Naive thymus-derived CD4-positive, alpha-beta T cell (primary cell): Measurements from ENCODE around the gene RBFOX1. TPM values are rescaled to one million over a fixed set of nuclear protein-coding genes. Genes with fewer than 3 reads are reported as not detected.

Source experiments
- ATAC-seq: fragments of 150-1000 bp; cut with Tn5 transposase; 2 replicates; pipeline ENCODE4 v1.10.0; 2021; ENCODE audit warnings: mild to moderate bottlenecking, moderate library complexity
- CTCF ChIA-PET: fragments of 350-600 bp; sonication (Branson Sonifier 250); formaldehyde crosslinking; loops from one replicate; lab custom pipeline; 2021; ENCODE audit warnings: antibody characterized with exemption; lab: Charles Lee
- POLR2A ChIA-PET: fragments of 350-600 bp; sonication (Branson Sonifier 250); formaldehyde crosslinking; loops from one replicate; lab custom pipeline; 2021; ENCODE audit warnings: antibody characterized with exemption, inconsistent platforms; lab: Charles Lee
- DNase-seq, 9 donors: peaks; one replicate each; pipeline versions ENCODE4 v3.0.0 to v3.0.0-alpha.2; 2020 to 2022; ENCODE audit warnings: mixed read lengths in 1 of 9
- H3K27ac ChIP-seq: one replicate; pipeline ENCODE4 v1.7.0; 2013; ENCODE audit warnings: mild to moderate bottlenecking, low read depth, low read length, moderate library complexity
- H3K27me3 ChIP-seq, 2 donors: one replicate each; pipeline ENCODE4 v1.7.0; 2013; ENCODE audit warnings: low read length in 2 of 2, mild to moderate bottlenecking in 2 of 2, moderate library complexity in 2 of 2; ENCODE audit not compliant: control insufficient read depth in 2 of 2, insufficient read depth in 2 of 2
- H3K36me3 ChIP-seq, 3 experiments: 1 replicate in 2 of 3; 2 replicates in 1 of 3; pipeline ENCODE4 v1.7.0; 2013; ENCODE audit warnings: low read length in 3 of 3, mild to moderate bottlenecking in 3 of 3, moderate library complexity in 1 of 3; ENCODE audit not compliant: insufficient read depth in 3 of 3, control insufficient read depth in 2 of 3
- H3K4me1 ChIP-seq, 2 donors: one replicate each; pipeline ENCODE4 v1.7.0; 2013; ENCODE audit warnings: low read length in 2 of 2, mild to moderate bottlenecking in 2 of 2, moderate library complexity in 1 of 2; ENCODE audit not compliant: control insufficient read depth in 2 of 2, insufficient read depth in 2 of 2
- H3K4me3 ChIP-seq: 2 replicates; pipeline ENCODE4 v1.7.0; 2013; ENCODE audit warnings: mild to moderate bottlenecking, low read length
- H3K9me3 ChIP-seq, 3 experiments: 1 replicate in 2 of 3; 2 replicates in 1 of 3; pipeline ENCODE4 v1.7.0; 2013; ENCODE audit warnings: low read length in 3 of 3; ENCODE audit not compliant: control insufficient read depth in 2 of 3
- H3K27ac Mint-ChIP-seq, 9 donors: one replicate each; pipeline ENCODE4 v1.8.0; 2020 to 2022; ENCODE audit warnings: mixed read lengths in 9 of 9, mild to moderate bottlenecking in 8 of 9, moderate library complexity in 5 of 9, inconsistent platforms in 2 of 9
- H3K27me3 Mint-ChIP-seq, 5 donors: one replicate each; pipeline ENCODE4 v1.8.0; 2021 to 2022; ENCODE audit warnings: mixed read lengths in 5 of 5, mild to moderate bottlenecking in 1 of 5
- H3K36me3 Mint-ChIP-seq, 5 donors: one replicate each; pipeline ENCODE4 v1.8.0; 2020 to 2022; ENCODE audit warnings: mixed read lengths in 5 of 5, mild to moderate bottlenecking in 3 of 5, inconsistent platforms in 1 of 5
- H3K4me1 Mint-ChIP-seq, 7 donors: one replicate each; pipeline ENCODE4 v1.8.0; 2020 to 2022; ENCODE audit warnings: mixed read lengths in 7 of 7, mild to moderate bottlenecking in 3 of 7, inconsistent platforms in 1 of 7
- H3K4me3 Mint-ChIP-seq, 10 donors: one replicate each; pipeline ENCODE4 v1.8.0; 2020 to 2022; ENCODE audit warnings: mild to moderate bottlenecking in 10 of 10, mixed read lengths in 10 of 10, moderate library complexity in 6 of 10, inconsistent platforms in 2 of 10
- H3K9me3 Mint-ChIP-seq, 11 donors: one replicate each; pipeline ENCODE4 v1.8.0; 2020 to 2022; ENCODE audit warnings: mixed read lengths in 11 of 11, mild to moderate bottlenecking in 4 of 11, inconsistent platforms in 1 of 11, moderate library complexity in 1 of 11
- intact Hi-C, 2 donors: fragments of 100-400 bp; cut with micrococcal nuclease; formaldehyde crosslinking; loops; one replicate each; pipeline ENCODE4 v1.15.1; 2023
- polyA plus RNA-seq, 2 donors: library from polyadenylated mRNA; unstranded; fragments of 300-500 nt; fragmentation: Illumina TruSeq; gene quantifications; one replicate each; pipeline ENCODE4 v1.2.3, GENCODE V29; 2021
- total RNA-seq, 6 experiments: library from RNA in 5 of 6; stranded (reverse) in 5 of 6; gene quantifications; 1 replicate in 5 of 6; 2 replicates in 1 of 6; pipeline ENCODE4 v1.2.3 and lab custom pipeline; 2021 to 2026

Gene RBFOX1
- total and polyA plus RNA-seq, 7 experiments from 2014 or later: not detected

- H3K27ac ChIP-seq: no peak overlapping the region
- H3K36me3 Mint-ChIP-seq: no peaks in the 10 kb centered on the region
- H3K4me3 ChIP-seq: no peak overlapping the region
- POLR2A ChIA-PET: no interaction called here
- H3K4me3 Mint-ChIP-seq: no peak overlapping the region
- CTCF ChIA-PET: no interaction called here
- H3K27me3 ChIP-seq: no peaks in the 10 kb centered on the region
- no peaks in the 10 kb centered on the region for H3K27me3 Mint-ChIP-seq
- ATAC-seq (no peak), DNase-seq (no peak)
- no peaks in the 10 kb centered on the region for H3K36me3 ChIP-seq
- H3K9me3 Mint-ChIP-seq: peaks cover 4 to 34% (median 10%) of the 10 kb centered on the region in 11 donors
- H3K4me1 ChIP-seq: no peaks in the 10 kb centered on the region
- no peaks in the 10 kb centered on the region for H3K4me1 Mint-ChIP-seq
- intact Hi-C loops: no loop called here
- no peaks in the 10 kb centered on the region for H3K9me3 ChIP-seq
- no peak overlapping the region for H3K27ac Mint-ChIP-seq
Measured at GRCh38 chr16:7584561-7584960, 251.9 kb downstream of the RBFOX1 start.

- H3K27ac ChIP-seq: no peak overlapping the region
- intact Hi-C loops: no loop called here
- no peaks in the 10 kb centered on the region for H3K4me1 ChIP-seq
- DNase-seq: no peak
- H3K36me3 ChIP-seq: no peaks in the 10 kb centered on the region
- POLR2A ChIA-PET: no interaction called here
- H3K4me1 Mint-ChIP-seq: no peaks in the 10 kb centered on the region
- H3K36me3 Mint-ChIP-seq: no peaks in the 10 kb centered on the region
- CTCF ChIA-PET: no interaction called here
- H3K9me3 ChIP-seq: no peaks in the 10 kb centered on the region
- H3K9me3 Mint-ChIP-seq: peaks cover 2 to 28% (median 8%) of the 10 kb centered on the region in 11 donors
- no peak for ATAC-seq
- H3K27ac Mint-ChIP-seq: no peak overlapping the region
- H3K4me3 Mint-ChIP-seq: no peak overlapping the region
- H3K4me3 ChIP-seq: no peak overlapping the region
- no peaks in the 10 kb centered on the region for H3K27me3 ChIP-seq
- no peaks in the 10 kb centered on the region for H3K27me3 Mint-ChIP-seq
Measured at GRCh38 chr16:7585705-7586104, 253.1 kb downstream of the RBFOX1 start.

GRCh38 chr16:7590934-7591333 is 258.3 kb downstream of the RBFOX1 start:
- no peaks in the 10 kb centered on the region for H3K9me3 ChIP-seq
- DNase-seq (no peak), ATAC-seq (no peak)
- no peaks in the 10 kb centered on the region for H3K36me3 ChIP-seq
- intact Hi-C loops: no loop called here
- no peaks in the 10 kb centered on the region for H3K36me3 Mint-ChIP-seq
- H3K4me1 Mint-ChIP-seq: no peaks in the 10 kb centered on the region
- H3K4me3 ChIP-seq: no peak overlapping the region
- H3K27me3 Mint-ChIP-seq: no peaks in the 10 kb centered on the region
- ChIA-PET POLR2A (no interaction called here), CTCF (no interaction called here)
- H3K27me3 ChIP-seq: no peaks in the 10 kb centered on the region
- H3K27ac ChIP-seq: no peak overlapping the region
- no peak overlapping the region for H3K4me3 Mint-ChIP-seq
- no peaks in the 10 kb centered on the region for H3K4me1 ChIP-seq
- H3K9me3 Mint-ChIP-seq: peaks cover 0 to 11% (median 6%) of the 10 kb centered on the region in 11 donors
- no peak overlapping the region for H3K27ac Mint-ChIP-seq

GRCh38 chr16:7596308-7596707 is 263.7 kb downstream of the RBFOX1 start:
- no peak overlapping the region for H3K4me3 ChIP-seq
- H3K27ac Mint-ChIP-seq: no peak overlapping the region
- no peak overlapping the region for H3K27ac ChIP-seq
- no peaks in the 10 kb centered on the region for H3K27me3 ChIP-seq
- ATAC-seq: no peak
- no peaks in the 10 kb centered on the region for H3K27me3 Mint-ChIP-seq
- CTCF ChIA-PET: no interaction called here
- no peak for DNase-seq
- H3K4me1 ChIP-seq: no peaks in the 10 kb centered on the region
- intact Hi-C loops: no loop called here
- no peaks in the 10 kb centered on the region for H3K36me3 Mint-ChIP-seq
- no peak overlapping the region for H3K4me3 Mint-ChIP-seq
- peaks cover 1 to 18% (median 6%) of the 10 kb centered on the region in 11 donors for H3K9me3 Mint-ChIP-seq
- no peaks in the 10 kb centered on the region for H3K36me3 ChIP-seq
- H3K4me1 Mint-ChIP-seq: no peaks in the 10 kb centered on the region
- no peaks in the 10 kb centered on the region for H3K9me3 ChIP-seq
- POLR2A ChIA-PET: no interaction called here

GRCh38 chr16:7597677-7598076 is 265.0 kb downstream of the RBFOX1 start:
- peaks cover 1 to 18% (median 6%) of the 10 kb centered on the region in 11 donors for H3K9me3 Mint-ChIP-seq
- Histone ChIP-seq H3K27me3 (no peaks in the 10 kb centered on the region), H3K9me3 (no peaks in the 10 kb centered on the region), H3K36me3 (no peaks in the 10 kb centered on the region), H3K4me3 (no peak overlapping the region), H3K27ac (no peak overlapping the region), H3K4me1 (no peaks in the 10 kb centered on the region)
- H3K4me3 Mint-ChIP-seq: no peak overlapping the region
- CTCF ChIA-PET: no interaction called here
- no peaks in the 10 kb centered on the region for H3K27me3 Mint-ChIP-seq
- no peaks in the 10 kb centered on the region for H3K4me1 Mint-ChIP-seq
- intact Hi-C loops: no loop called here
- no peaks in the 10 kb centered on the region for H3K36me3 Mint-ChIP-seq
- DNase-seq (no peak), ATAC-seq (no peak)
- no peak overlapping the region for H3K27ac Mint-ChIP-seq
- POLR2A ChIA-PET: no interaction called here

- DNase-seq (no peak), ATAC-seq (no peak)
- Histone ChIP-seq H3K4me1 (no peaks in the 10 kb centered on the region), H3K36me3 (no peaks in the 10 kb centered on the region), H3K27ac (no peak overlapping the region), H3K27me3 (no peaks in the 10 kb centered on the region), H3K4me3 (no peak overlapping the region), H3K9me3 (no peaks in the 10 kb centered on the region)
- Mint-ChIP-seq H3K4me3 (no peak overlapping the region), H3K9me3 (peaks cover 2 to 30% (median 6%) of the 10 kb centered on the region in 11 donors), H3K4me1 (no peaks in the 10 kb centered on the region), H3K27ac (no peak overlapping the region), H3K36me3 (no peaks in the 10 kb centered on the region), H3K27me3 (no peaks in the 10 kb centered on the region)
- ChIA-PET POLR2A (no interaction called here), CTCF (no interaction called here)
- intact Hi-C loops: no loop called here
Measured at GRCh38 chr16:7601100-7601499, 268.5 kb downstream of the RBFOX1 start.

GRCh38 chr16:7602291-7602950 is 269.8 kb downstream of the RBFOX1 start:
- Mint-ChIP-seq H3K27ac (no peak overlapping the region), H3K36me3 (no peaks in the 10 kb centered on the region), H3K4me1 (no peaks in the 10 kb centered on the region), H3K9me3 (peaks cover 1 to 20% (median 4%) of the 10 kb centered on the region in 11 donors), H3K4me3 (no peak overlapping the region), H3K27me3 (no peaks in the 10 kb centered on the region)
- Histone ChIP-seq H3K4me1 (no peaks in the 10 kb centered on the region), H3K27ac (no peak overlapping the region), H3K27me3 (no peaks in the 10 kb centered on the region), H3K9me3 (no peaks in the 10 kb centered on the region), H3K36me3 (no peaks in the 10 kb centered on the region), H3K4me3 (no peak overlapping the region)
- intact Hi-C loops: no loop called here
- POLR2A ChIA-PET: no interaction called here
- DNase-seq (no peak), ATAC-seq (no peak)
- CTCF ChIA-PET: no interaction called here
